ENCODE data around the gene KRTAP10-7. TPM values are rescaled to one million over a fixed set of nuclear protein-coding genes. Genes with fewer than 3 reads are reported as not detected.
"Not testable (repeated sequence)": the region's sequence is repeated elsewhere in the genome, so short reads cannot be mapped to it uniquely, and the experiment has no call there.

Gene KRTAP10-7
- total RNA-seq, 2 donors from 2014 or later, result not detected

- DNase-seq (no peak), ATAC-seq (no peak)
- peaks cover 13% of the 10 kb centered on the region for H3K4me1 Mint-ChIP-seq
- H3K27ac Mint-ChIP-seq, result no peak overlapping the region
- H3K9me3 ChIP-seq (ENCODE audit: control insufficient read depth, low read length, poor library complexity, severe bottlenecking), result no peaks in the 10 kb centered on the region
- no peak overlapping the region for H3K4me3 Mint-ChIP-seq
- H3K36me3 Mint-ChIP-seq (ENCODE audit: low read depth), result peaks cover 4% of the 10 kb centered on the region
- H3K27me3 Mint-ChIP-seq, result peaks cover 12% of the 10 kb centered on the region
These were observed 950 bp upstream of the KRTAP10-7 start for GRCh38 chr21:44599264-44600029.

GRCh38 chr21:44601091-44601490 lies 694 bp downstream of the KRTAP10-7 start:
- not testable (repeated sequence) for ATAC-seq; H3K36me3 Mint-ChIP-seq (ENCODE audit: low read depth); DNase-seq; H3K4me1 Mint-ChIP-seq; H3K9me3 ChIP-seq (ENCODE audit: control insufficient read depth, low read length, poor library complexity, severe bottlenecking); H3K4me3 Mint-ChIP-seq; H3K27ac Mint-ChIP-seq
- H3K27me3 Mint-ChIP-seq, result peaks cover 12% of the 10 kb centered on the region

- no peak for DNase-seq
- no peak overlapping the region for H3K4me3 Mint-ChIP-seq
- peaks cover 2% of the 10 kb centered on the region for H3K9me3 ChIP-seq (ENCODE audit: control insufficient read depth, low read length, poor library complexity, severe bottlenecking)
- H3K36me3 Mint-ChIP-seq (ENCODE audit: low read depth), result peaks cover 4% of the 10 kb centered on the region
- H3K27me3 Mint-ChIP-seq, result peaks cover 12% of the 10 kb centered on the region
- no peak overlapping the region for H3K27ac Mint-ChIP-seq
- ATAC-seq, result no peak
- peaks cover 7% of the 10 kb centered on the region for H3K4me1 Mint-ChIP-seq
These were observed 1.4 kb downstream of the KRTAP10-7 start for GRCh38 chr21:44601596-44602462.

DNA sequence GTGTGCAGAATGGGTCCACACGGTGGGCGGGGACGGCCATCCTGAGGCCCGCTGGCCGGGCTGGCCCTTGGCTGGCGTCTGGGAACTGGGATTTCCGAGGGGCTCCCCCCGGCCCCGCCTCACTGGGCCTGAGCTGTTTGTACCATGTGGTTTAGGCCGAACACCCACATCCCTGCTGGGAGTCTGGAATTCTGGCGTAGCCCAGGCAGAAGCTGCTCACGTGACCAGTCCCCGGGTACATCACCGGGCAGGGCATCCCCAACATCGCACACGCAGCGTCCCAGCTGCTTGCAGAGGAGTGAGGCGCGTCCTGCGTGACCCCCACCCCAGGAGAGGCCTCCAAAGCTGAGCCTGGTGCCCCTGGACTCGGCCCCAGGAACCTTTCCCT lies 2.1 kb downstream of the KRTAP10-7 start:
- peaks cover 2% of the 10 kb centered on the region for H3K9me3 ChIP-seq (ENCODE audit: control insufficient read depth, low read length, poor library complexity, severe bottlenecking)
- ATAC-seq (no peak), DNase-seq (no peak)
- Mint-ChIP-seq H3K4me1 (peaks cover 7% of the 10 kb centered on the region), H3K27ac (no peak overlapping the region), H3K27me3 (peaks cover 12% of the 10 kb centered on the region), H3K4me3 (no peak overlapping the region), H3K36me3 (ENCODE audit: low read depth) (peaks cover 4% of the 10 kb centered on the region)

- peaks cover 4% of the 10 kb centered on the region for H3K36me3 Mint-ChIP-seq (ENCODE audit: low read depth)
- no peak for DNase-seq
- no peak overlapping the region for H3K4me3 Mint-ChIP-seq
- peaks cover 2% of the 10 kb centered on the region for H3K9me3 ChIP-seq (ENCODE audit: control insufficient read depth, low read length, poor library complexity, severe bottlenecking)
- H3K27me3 Mint-ChIP-seq, result peaks cover 12% of the 10 kb centered on the region
- no peak for ATAC-seq
- H3K27ac Mint-ChIP-seq, result no peak overlapping the region
- peaks cover 7% of the 10 kb centered on the region for H3K4me1 Mint-ChIP-seq
These were observed 2.9 kb downstream of the KRTAP10-7 start for GRCh38 chr21:44603109-44603875.

- Mint-ChIP-seq H3K36me3 (ENCODE audit: low read depth) (peaks cover 4% of the 10 kb centered on the region), H3K4me3 (no peak overlapping the region), H3K4me1 (peaks cover 7% of the 10 kb centered on the region), H3K27ac (no peak overlapping the region), H3K27me3 (peaks cover 12% of the 10 kb centered on the region)
- DNase-seq (no peak), ATAC-seq (no peak)
- peaks cover 2% of the 10 kb centered on the region for H3K9me3 ChIP-seq (ENCODE audit: control insufficient read depth, low read length, poor library complexity, severe bottlenecking)
These were observed 3.5 kb downstream of the KRTAP10-7 start for GRCh38 chr21:44603911-44604310.

GRCh38 chr21:44606495-44606894 lies 6.1 kb downstream of the KRTAP10-7 start:
- DNase-seq, result no peak
- peaks cover 2% of the 10 kb centered on the region for H3K9me3 ChIP-seq (ENCODE audit: control insufficient read depth, low read length, poor library complexity, severe bottlenecking)
- peaks cover 4% of the 10 kb centered on the region for H3K4me1 Mint-ChIP-seq
- peaks cover 6% of the 10 kb centered on the region for H3K27me3 Mint-ChIP-seq
- no peak for ATAC-seq
- no peak overlapping the region for H3K4me3 Mint-ChIP-seq
- no peak overlapping the region for H3K27ac Mint-ChIP-seq
- H3K36me3 Mint-ChIP-seq (ENCODE audit: low read depth), result peaks cover 3% of the 10 kb centered on the region

- no peak for DNase-seq
- H3K4me1 Mint-ChIP-seq, result peaks cover 4% of the 10 kb centered on the region
- peaks cover 2% of the 10 kb centered on the region for H3K9me3 ChIP-seq (ENCODE audit: control insufficient read depth, low read length, poor library complexity, severe bottlenecking)
- no peak overlapping the region for H3K4me3 Mint-ChIP-seq
- H3K27ac Mint-ChIP-seq, result no peak overlapping the region
- peaks cover 2% of the 10 kb centered on the region for H3K36me3 Mint-ChIP-seq (ENCODE audit: low read depth)
- no peak for ATAC-seq
- no peaks in the 10 kb centered on the region for H3K27me3 Mint-ChIP-seq
These were observed 8.8 kb downstream of the KRTAP10-7 start for GRCh38 chr21:44609193-44609592.

GRCh38 chr21:44610157-44610843 lies 9.9 kb downstream of the KRTAP10-7 start:
- ATAC-seq; H3K36me3 Mint-ChIP-seq (ENCODE audit: low read depth); H3K27ac Mint-ChIP-seq; H3K4me3 Mint-ChIP-seq; H3K27me3 Mint-ChIP-seq; DNase-seq; H3K4me1 Mint-ChIP-seq; H3K9me3 ChIP-seq (ENCODE audit: control insufficient read depth, low read length, poor library complexity, severe bottlenecking): not testable (repeated sequence)

DNA sequence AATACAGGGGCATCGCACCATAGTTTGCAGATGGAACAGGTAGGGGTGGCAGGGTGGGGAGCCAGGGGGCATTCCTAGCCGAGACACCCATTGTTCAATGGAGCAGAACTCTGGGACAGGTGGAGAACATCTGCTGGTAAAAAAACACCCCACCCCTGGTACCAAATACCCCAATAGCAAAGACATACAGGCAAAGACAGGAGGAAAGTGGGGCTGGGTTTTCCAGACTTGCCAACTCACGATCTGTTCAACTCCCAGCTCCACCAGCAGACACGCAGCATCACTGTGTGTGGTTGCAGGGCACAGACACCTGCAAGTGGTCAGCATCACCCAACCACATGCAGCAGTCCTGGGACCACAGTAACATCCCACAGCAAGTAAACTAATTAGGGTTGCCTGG lies 11.2 kb downstream of the KRTAP10-7 start:
- no peak for ATAC-seq
- no peak overlapping the region for H3K27ac Mint-ChIP-seq
- H3K9me3 ChIP-seq (ENCODE audit: control insufficient read depth, low read length, poor library complexity, severe bottlenecking), result no peaks in the 10 kb centered on the region
- H3K27me3 Mint-ChIP-seq, result no peaks in the 10 kb centered on the region
- no peak overlapping the region for H3K4me3 Mint-ChIP-seq
- H3K36me3 Mint-ChIP-seq (ENCODE audit: low read depth), result peaks cover 1% of the 10 kb centered on the region
- H3K4me1 Mint-ChIP-seq, result peaks cover 10% of the 10 kb centered on the region
- DNase-seq, result no peak

- H3K27me3 Mint-ChIP-seq, result no peaks in the 10 kb centered on the region
- no peaks in the 10 kb centered on the region for H3K36me3 Mint-ChIP-seq (ENCODE audit: low read depth)
- no peaks in the 10 kb centered on the region for H3K9me3 ChIP-seq (ENCODE audit: control insufficient read depth, low read length, poor library complexity, severe bottlenecking)
- ATAC-seq, result no peak
- no peak within 1 kb of the TSS for H3K4me3 Mint-ChIP-seq
- H3K27ac Mint-ChIP-seq, result no peak within 1 kb of the TSS
- no peak for DNase-seq
- peaks cover 11% of the 10 kb centered on the region for H3K4me1 Mint-ChIP-seq
These were observed 11.7 kb downstream of the KRTAP10-7 start, which contains the start of gene KRTAP10-8 for GRCh38 chr21:44612029-44612486. TSS of gene KRTAP10-8 (plus strand) at chr21:44612079. CDS start at chr21:44612101, 22 bp downstream.

DNA sequence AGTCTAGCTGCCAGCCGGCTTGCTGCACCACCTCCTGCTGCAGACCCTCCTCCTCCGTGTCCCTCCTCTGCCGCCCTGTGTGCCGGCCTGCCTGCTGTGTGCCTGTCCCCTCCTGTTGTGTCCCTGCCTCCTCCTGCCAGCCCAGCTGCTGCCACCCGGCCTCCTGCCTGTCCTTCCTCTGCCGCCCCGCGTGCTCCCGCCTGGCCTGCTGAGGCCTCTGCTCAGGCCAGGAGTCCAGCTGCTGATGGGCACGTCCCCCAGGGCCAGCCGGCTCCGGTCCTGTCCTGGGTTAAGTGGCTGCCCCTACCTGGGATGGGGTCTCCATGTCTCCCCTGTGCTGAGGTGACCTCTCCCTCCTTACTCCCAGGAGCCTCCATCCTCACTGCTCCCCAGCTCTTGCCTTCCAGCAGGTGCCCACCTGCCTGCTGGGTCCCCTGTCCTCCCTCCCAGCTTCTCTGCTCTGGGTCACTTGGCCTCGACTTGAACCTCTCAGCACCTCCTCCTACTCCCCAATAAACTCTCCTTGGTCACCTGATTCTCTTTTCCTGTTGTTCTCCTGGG lies 12.4 kb downstream of the KRTAP10-7 start:
- no peak overlapping the region for H3K4me3 Mint-ChIP-seq
- H3K4me1 Mint-ChIP-seq, result peaks cover 13% of the 10 kb centered on the region
- H3K9me3 ChIP-seq (ENCODE audit: control insufficient read depth, low read length, poor library complexity, severe bottlenecking), result no peaks in the 10 kb centered on the region
- no peaks in the 10 kb centered on the region for H3K27me3 Mint-ChIP-seq
- DNase-seq, result no peak
- no peak for ATAC-seq
- no peaks in the 10 kb centered on the region for H3K36me3 Mint-ChIP-seq (ENCODE audit: low read depth)
- H3K27ac Mint-ChIP-seq, result no peak overlapping the region
